H1 (cell line): ENCODE data around the gene DERL2. TPM values are rescaled to one million over a fixed set of nuclear protein-coding genes. Genes with fewer than 3 reads are reported as not detected.
"Not testable (repeated sequence)": the region's sequence is repeated elsewhere in the genome, so short reads cannot be mapped to it uniquely, and the experiment has no call there.

Experiments
- CTCF ChIA-PET: fragments of 300-600 bp; sonication (Branson Sonifier 250); formaldehyde crosslinking; loops from one replicate; lab custom pipeline; 2021; ENCODE audit not compliant: partially characterized antibody; lab: Charles Lee
- POLR2A ChIA-PET: fragments of 300-600 bp; sonication (Branson Sonifier 250); formaldehyde crosslinking; loops from one replicate; lab custom pipeline; 2021; ENCODE audit warnings: inconsistent platforms; ENCODE audit not compliant: partially characterized antibody; lab: Charles Lee
- DNase-seq, 2 experiments: peaks; one replicate each; pipeline versions ENCODE4 v3.0.0 to v3.0.0-alpha.2; 2010 to 2022; ENCODE audit warnings: low spot score in 2 of 2, low read depth in 1 of 2, mixed read lengths in 1 of 2
- FAIRE-seq: peaks from 2 replicates; lab custom pipeline; 2011; peaks lifted over from hg19 to GRCh38; lab: Jason Lieb, UNC
- H2AFZ ChIP-seq: 2 replicates; pipeline ENCODE4 v1.8.1; 2012; ENCODE audit warnings: low read length, inconsistent platforms
- H2AK5ac ChIP-seq: 2 replicates; pipeline ENCODE4 v1.6.1; 2013; ENCODE audit warnings: low read depth, low read length
- H2BK120ac ChIP-seq: replicated peaks from 2 replicates; pipeline ENCODE3; 2013; ENCODE audit warnings: low read depth, low read length, inconsistent platforms
- H2BK12ac ChIP-seq: 2 replicates; pipeline ENCODE4 v1.6.1; 2013; ENCODE audit warnings: low read depth, low read length
- H2BK15ac ChIP-seq: 2 replicates; pipeline ENCODE4 v1.6.1; 2013; ENCODE audit warnings: low read length
- H2BK20ac ChIP-seq: 2 replicates; pipeline ENCODE4 v1.6.1; 2013; ENCODE audit warnings: low read length
- H2BK5ac ChIP-seq: 2 replicates; pipeline ENCODE4 v1.6.1; 2013; ENCODE audit warnings: low read depth, low read length
- H3K14ac ChIP-seq: 2 replicates; pipeline ENCODE4 v1.6.1; 2013; ENCODE audit warnings: inconsistent platforms; ENCODE audit not compliant: insufficient read length
- H3K18ac ChIP-seq: 2 replicates; pipeline ENCODE4 v1.6.1; 2013; ENCODE audit warnings: low read length; ENCODE audit errors: extremely low read depth
- H3K23ac ChIP-seq: 2 replicates; pipeline ENCODE4 v1.6.1; 2013; ENCODE audit warnings: inconsistent platforms; ENCODE audit not compliant: insufficient read length
- H3K23me2 ChIP-seq: 2 replicates; pipeline ENCODE4 v1.6.1; 2013; ENCODE audit warnings: low read depth, low read length
- H3K27ac ChIP-seq: 2 replicates; pipeline ENCODE4 v1.6.1; 2011; ENCODE audit warnings: low read depth, low read length, inconsistent platforms
- H3K27me3 ChIP-seq, 4 experiments: replicated peaks in 1 of 4; 1 replicate in 1 of 4; 2 replicates in 3 of 4; pipeline versions ENCODE4 v1.6.1 to v1.8.1; 2011 to 2013; ENCODE audit warnings: low read length in 3 of 4, mild to moderate bottlenecking in 3 of 4, inconsistent platforms in 2 of 4, mixed read lengths in 2 of 4, moderate library complexity in 1 of 4; ENCODE audit not compliant: control insufficient read depth in 3 of 4, insufficient read depth in 3 of 4; ENCODE audit errors: extremely low read depth in 1 of 4
- H3K36me3 ChIP-seq, 4 experiments: 2 replicates each; pipeline versions ENCODE4 v1.6.1 to v1.8.1; 2011 to 2013; ENCODE audit warnings: mild to moderate bottlenecking in 4 of 4, low read length in 3 of 4, moderate library complexity in 2 of 4, control low read depth in 1 of 4, inconsistent platforms in 1 of 4; ENCODE audit not compliant: insufficient read depth in 4 of 4, control insufficient read depth in 2 of 4
- H3K4ac ChIP-seq: replicated peaks from 2 replicates; pipeline ENCODE3; 2013; ENCODE audit warnings: low read length, low read depth, mixed read lengths, inconsistent platforms; ENCODE audit not compliant: insufficient read length
- H3K4me1 ChIP-seq, 4 experiments: replicated peaks in 1 of 4; 1 replicate in 1 of 4; 2 replicates in 3 of 4; pipeline versions ENCODE4 v1.6.1 to v1.8.1; 2011 to 2013; ENCODE audit warnings: low read length in 3 of 4, inconsistent platforms in 2 of 4, mixed read lengths in 1 of 4; ENCODE audit not compliant: insufficient read depth in 4 of 4, control insufficient read depth in 3 of 4
- H3K4me2 ChIP-seq, 2 experiments: 2 replicates each; pipeline versions ENCODE4 v1.6.1 to v1.8.1; 2011 to 2013; ENCODE audit warnings: low read depth in 2 of 2, low read length in 2 of 2, control low read depth in 1 of 2, inconsistent platforms in 1 of 2, mild to moderate bottlenecking in 1 of 2; ENCODE audit not compliant: insufficient read depth in 1 of 2
- H3K4me3 ChIP-seq, 4 experiments: fragments of 200-600, 300-600 bp in 1 of 4; sonication (generic), shearing (Covaris generic), sonication (Bioruptor Twin) in 1 of 4; 2 replicates each; pipeline versions ENCODE4 v1.5.1 to v1.8.1; 2011 to 2016; ENCODE audit warnings: low read length in 4 of 4, low read depth in 3 of 4, control low read depth in 2 of 4, inconsistent platforms in 2 of 4, mild to moderate bottlenecking in 2 of 4, mixed read lengths in 1 of 4, moderate library complexity in 1 of 4; ENCODE audit not compliant: insufficient read depth in 2 of 4; ENCODE audit errors: extremely low read depth in 1 of 4
- H3K56ac ChIP-seq: replicated peaks from 2 replicates; pipeline ENCODE3; 2013; ENCODE audit warnings: low read depth, mild to moderate bottlenecking, mixed read lengths, low read length, inconsistent platforms; ENCODE audit not compliant: insufficient read length
- H3K79me1 ChIP-seq: 2 replicates; pipeline ENCODE4 v1.6.1; 2013; ENCODE audit warnings: low read depth, low read length, control low read depth
- H3K79me2 ChIP-seq, 2 experiments: 2 replicates each; pipeline versions ENCODE4 v1.6.1 to v1.8.1; 2012 to 2013; ENCODE audit warnings: low read length in 2 of 2, mild to moderate bottlenecking in 2 of 2, inconsistent platforms in 1 of 2; ENCODE audit not compliant: insufficient read depth in 2 of 2, control insufficient read depth in 1 of 2
- H3K9ac ChIP-seq, 4 experiments: replicated peaks in 1 of 4; 1 replicate in 1 of 4; 2 replicates in 3 of 4; pipeline versions ENCODE4 v1.6.1 to v1.8.1; 2011 to 2013; ENCODE audit warnings: low read depth in 3 of 4, low read length in 3 of 4, control low read depth in 2 of 4, mild to moderate bottlenecking in 2 of 4, moderate library complexity in 2 of 4, inconsistent platforms in 1 of 4; ENCODE audit errors: extremely low read depth in 1 of 4
- H3K9me3 ChIP-seq, 2 experiments: 2 replicates each; pipeline versions ENCODE4 v1.6.1 to v1.8.1; 2012 to 2013; ENCODE audit warnings: mild to moderate bottlenecking in 2 of 2, moderate library complexity in 2 of 2, control low read depth in 1 of 2, inconsistent platforms in 1 of 2, low read depth in 1 of 2, low read length in 1 of 2, mixed read lengths in 1 of 2; ENCODE audit not compliant: insufficient read depth in 2 of 2
- H4K20me1 ChIP-seq, 2 experiments: replicated peaks in 1 of 2; 2 replicates each; pipeline versions ENCODE3 to v1.8.1; 2011 to 2013; ENCODE audit warnings: inconsistent platforms in 2 of 2, low read length in 2 of 2, mild to moderate bottlenecking in 1 of 2; ENCODE audit not compliant: insufficient read depth in 2 of 2, control insufficient read depth in 1 of 2
- H4K5ac ChIP-seq: 2 replicates; pipeline ENCODE4 v1.6.1; 2013; ENCODE audit warnings: low read length, low read depth, mixed read lengths, inconsistent platforms; ENCODE audit not compliant: insufficient read length
- H4K8ac ChIP-seq: 2 replicates; pipeline ENCODE4 v1.8.0; 2013; ENCODE audit warnings: mild to moderate bottlenecking, moderate library complexity, low read length, inconsistent platforms; ENCODE audit not compliant: insufficient read depth; ENCODE audit errors: extremely low read depth
- H4K91ac ChIP-seq: replicated peaks from 2 replicates; pipeline ENCODE3; 2013; ENCODE audit warnings: low read length, mixed read lengths, inconsistent platforms; ENCODE audit not compliant: insufficient read length
- POLR2AphosphoS5 ChIP-seq: IDR thresholded peaks from 2 replicates; pipeline ENCODE4 v1.6.1; 2011; ENCODE audit warnings: low read depth, low read length
- RAD21 ChIP-seq, 2 experiments: IDR thresholded peaks in 1 of 2; conservative IDR thresholded peaks in 1 of 2; 2 replicates each; pipeline ENCODE4 v1.6.1; 2011; ENCODE audit warnings: low read depth in 2 of 2, low read length in 2 of 2, improper control_type of control experiment in 1 of 2, inconsistent platforms in 1 of 2, mild to moderate bottlenecking in 1 of 2, moderate library complexity in 1 of 2
- WGBS, 2 experiments: shearing (Covaris generic) in 1 of 2; methylation state at CpG; one replicate each; pipeline versions ENCODE4 v1.1.6 to v1.1.7; 2013 to 2015; ENCODE audit warnings: low lambda C conversion rate in 2 of 2, mixed read lengths in 2 of 2, inconsistent platforms in 1 of 2, low coverage in 1 of 2, missing lambda C conversion rate in 1 of 2; ENCODE audit not compliant: insufficient replicate concordance in 2 of 2, insufficient coverage in 1 of 2, insufficient read length in 1 of 2; ENCODE audit errors: extremely low coverage in 1 of 2, missing lambda C conversion rate in 1 of 2; 5-methylcytosine and 5-hydroxymethylcytosine counted together
- polyA plus RNA-seq, 7 experiments: library from polyadenylated mRNA; depleted of rRNA in 3 of 7; stranded (reverse) in 5 of 7; unstranded in 2 of 7; fragments of >200 nt in 5 of 7; fragments of 200-250 nt in 2 of 7; gene quantifications; 1 replicate in 5 of 7; 2 replicates in 1 of 7; 4 replicates in 1 of 7; pipeline versions ENCODE4 v1.2.1 to v1.2.3, GENCODE V29; 2011 to 2013; ENCODE audit warnings: missing spikeins in 2 of 7, mixed read lengths in 2 of 7
- total RNA-seq: library from RNA; stranded (reverse); fragmentation: NEBNext Ultra II Directional; extraction: Animal tissue kit (Norgen Biotek cat#: 25700); gene quantifications from 2 replicates; pipeline ENCODE4 v1.2.1, GENCODE V29; 2021
- TF ChIP-seq, protein P1 (sequence below), 3 experiments: IDR thresholded peaks; 1 replicate in 2 of 3; 2 replicates in 1 of 3; pipeline versions ENCODE4 v1.5.1 to v1.6.1; 2011; ENCODE audit warnings: low read length in 3 of 3, mild to moderate bottlenecking in 3 of 3, inconsistent platforms in 2 of 3, low read depth in 1 of 3, moderate library complexity in 1 of 3; ENCODE audit not compliant: insufficient read depth in 1 of 3; ENCODE audit errors: control extremely low read depth in 1 of 3

DERL2 gene
- total and polyA plus RNA-seq, 2 of the 8 experiments (the other 6 are each of a cell fraction or from before 2014, with no cell fraction given), result 55.3 to 58.4 TPM

GRCh38 chr17:5431234-5431633 is 54.7 kb downstream of the DERL2 start:
- not testable (repeated sequence) for H2AK5ac ChIP-seq, H2BK5ac ChIP-seq, H3K4ac ChIP-seq, H3K23ac ChIP-seq, H3K9me3 ChIP-seq, H2BK12ac ChIP-seq, H4K8ac ChIP-seq, H3K4me2 ChIP-seq, H3K4me3 ChIP-seq, H3K9ac ChIP-seq, H3K27ac ChIP-seq, H3K56ac ChIP-seq, H3K14ac ChIP-seq, H2AFZ ChIP-seq, H2BK15ac ChIP-seq, H4K5ac ChIP-seq, H3K27me3 ChIP-seq, H2BK20ac ChIP-seq, H2BK120ac ChIP-seq, H4K91ac ChIP-seq, H3K18ac ChIP-seq, FAIRE-seq, H3K23me2 ChIP-seq, H3K4me1 ChIP-seq, H3K79me1 ChIP-seq
- DNase-seq, result peak in 1 of 2 experiments; percentile 55
- peak in 1 of 2 experiments; percentile 9; a peak in 1 of 4 replicates for TF ChIP-seq RAD21 (IDR thresholded peaks at IDR 0.05 in 1 of 2, conservative IDR thresholded peaks at IDR 0.05 in 1 of 2; ENCODE audit: low read depth in 2 of 2, low read length in 2 of 2)
- TF ChIP-seq, protein P1, sequence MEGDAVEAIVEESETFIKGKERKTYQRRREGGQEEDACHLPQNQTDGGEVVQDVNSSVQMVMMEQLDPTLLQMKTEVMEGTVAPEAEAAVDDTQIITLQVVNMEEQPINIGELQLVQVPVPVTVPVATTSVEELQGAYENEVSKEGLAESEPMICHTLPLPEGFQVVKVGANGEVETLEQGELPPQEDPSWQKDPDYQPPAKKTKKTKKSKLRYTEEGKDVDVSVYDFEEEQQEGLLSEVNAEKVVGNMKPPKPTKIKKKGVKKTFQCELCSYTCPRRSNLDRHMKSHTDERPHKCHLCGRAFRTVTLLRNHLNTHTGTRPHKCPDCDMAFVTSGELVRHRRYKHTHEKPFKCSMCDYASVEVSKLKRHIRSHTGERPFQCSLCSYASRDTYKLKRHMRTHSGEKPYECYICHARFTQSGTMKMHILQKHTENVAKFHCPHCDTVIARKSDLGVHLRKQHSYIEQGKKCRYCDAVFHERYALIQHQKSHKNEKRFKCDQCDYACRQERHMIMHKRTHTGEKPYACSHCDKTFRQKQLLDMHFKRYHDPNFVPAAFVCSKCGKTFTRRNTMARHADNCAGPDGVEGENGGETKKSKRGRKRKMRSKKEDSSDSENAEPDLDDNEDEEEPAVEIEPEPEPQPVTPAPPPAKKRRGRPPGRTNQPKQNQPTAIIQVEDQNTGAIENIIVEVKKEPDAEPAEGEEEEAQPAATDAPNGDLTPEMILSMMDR (IDR thresholded peaks at IDR 0.05; ENCODE audit: control extremely low read depth in 1 of 3, insufficient read depth in 1 of 3, low read depth in 1 of 3, low read length in 3 of 3), result peak; percentile 14 to 58 (median 28); a peak in 2 of 4 replicates
- TF ChIP-seq POLR2AphosphoS5, result 0 out of 2 replicates have a peak, but pooled peaks have one; percentile 2
- WGBS, 2 experiments, result 82% methylated on average over 5 of the region's 5 CpGs; no CpG with 5 or more reads in 1 of the 2 experiments
- Histone ChIP-seq H3K36me3 (peaks cover 35 to 89% (median 79%) of the 10 kb centered on the region in 4 experiments), H3K79me2 (peaks cover under 1 to 15% of the 10 kb centered on the region in 2 experiments; a peak in 3 of 4 replicates), H4K20me1 (peaks cover 8 to 24% of the 10 kb centered on the region in 2 experiments)
- CTCF ChIA-PET, result interaction anchor here (0.7 to 3.1 kb wide), 10 partner anchors 9 to 110 kb away, joined by 3 to 18 read pairs (median 3); partner anchors contain the start of genes C1QBP and NUP88
- POLR2A ChIA-PET, result interaction anchor here (0.6 to 21.2 kb wide), 11 partner anchors 3 to 741 kb away, joined by 3 to 228 read pairs (median 6); partner anchors contain the start of genes C1QBP, DERL2, MIS12 and NUP88
